SH-SY5Y (cell line): Measurements from ENCODE around the gene TCTA.

Experiments used
- GATA2 ChIP-seq: IDR thresholded peaks from 2 replicates; pipeline ENCODE4 v1.6.1; 2011; ENCODE audit warnings: mild to moderate bottlenecking, low read depth, low read length
- GATA3 ChIP-seq: IDR thresholded peaks from 2 replicates; pipeline ENCODE4 v1.6.1; 2011; ENCODE audit warnings: low read depth, mild to moderate bottlenecking, low read length, moderate library complexity

- TF ChIP-seq GATA2: no peak
- no peak for TF ChIP-seq GATA3
Observed at GRCh38 chr3:49415931-49416601, 3.8 kb downstream of the TCTA start.
